GM23338 (cell line): ENCODE measurements around the gene FBXO41. TPM values are rescaled to one million over a fixed set of nuclear protein-coding genes. Genes with fewer than 3 reads are reported as not detected.

Source experiments
- ATAC-seq: fragments of 200-7000 bp; cut with Tn5 transposase; 3 replicates; pipeline ENCODE4 v1.9.1; 2020
- DNase-seq: peaks from one replicate; pipeline ENCODE4 v3.0.0-alpha.2; 2015; ENCODE audit warnings: low spot score
- H2AFZ ChIP-seq: fragments of 200-600 bp; sonication (generic); 2 replicates; pipeline ENCODE4 v1.8.0; 2016; ENCODE audit warnings: antibody characterized with exemption, mild to moderate bottlenecking, moderate library complexity
- H3F3A ChIP-seq: fragments of 200-600 bp; sonication (generic); replicated peaks from 2 replicates; pipeline ENCODE4 v1.8.0; 2017; ENCODE audit warnings: antibody characterized with exemption, mixed run types, low read depth
- H3K27ac ChIP-seq: fragments of 200-600 bp; sonication (generic); 2 replicates; pipeline ENCODE4 v1.6.1; 2016; ENCODE audit warnings: low read depth
- H3K27me3 ChIP-seq: fragments of 200-600 bp; sonication (generic); 2 replicates; pipeline ENCODE4 v1.8.0; 2016; ENCODE audit warnings: mild to moderate bottlenecking, mixed run types, moderate library complexity; ENCODE audit not compliant: insufficient read depth
- H3K36me3 ChIP-seq: fragments of 200-600 bp; sonication (generic); 2 replicates; pipeline ENCODE4 v1.8.0; 2016; ENCODE audit warnings: mild to moderate bottlenecking; ENCODE audit not compliant: insufficient read depth
- H3K4me1 ChIP-seq: fragments of 200-600 bp; sonication (generic); 2 replicates; pipeline ENCODE4 v1.8.0; 2016; ENCODE audit warnings: mild to moderate bottlenecking, moderate library complexity; ENCODE audit not compliant: insufficient read depth
- H3K4me2 ChIP-seq: fragments of 200-600 bp; sonication (generic); 2 replicates; pipeline ENCODE4 v1.7.1; 2017; ENCODE audit warnings: mixed run types
- H3K4me3 ChIP-seq: fragments of 200-600 bp; sonication (generic); 2 replicates; pipeline ENCODE4 v1.6.1; 2016; ENCODE audit warnings: mixed run types
- H3K79me2 ChIP-seq: fragments of 200-600 bp; sonication (generic); replicated peaks from 2 replicates; pipeline ENCODE4 v1.8.0; 2017; ENCODE audit warnings: mild to moderate bottlenecking; ENCODE audit not compliant: insufficient read depth
- H3K9me2 ChIP-seq: fragments of 200-600 bp; sonication (generic); 2 replicates; pipeline ENCODE4 v1.8.0; 2017; ENCODE audit not compliant: insufficient read depth
- H4K20me1 ChIP-seq: fragments of 200-600 bp; sonication (generic); replicated peaks from 2 replicates; pipeline ENCODE4 v1.8.0; 2017; ENCODE audit warnings: mild to moderate bottlenecking; ENCODE audit not compliant: insufficient read depth
- H3K27ac Mint-ChIP-seq: 2 replicates; pipeline ENCODE4 v1.8.0; 2020; ENCODE audit warnings: inconsistent platforms, mild to moderate bottlenecking, moderate library complexity, mixed read lengths
- H3K27me3 Mint-ChIP-seq: 3 replicates; pipeline ENCODE4 v1.8.0; 2022; ENCODE audit warnings: low read depth, mild to moderate bottlenecking, moderate library complexity, mixed read lengths, inconsistent platforms; ENCODE audit not compliant: insufficient read depth, poor library complexity
- H3K36me3 Mint-ChIP-seq: 3 replicates; pipeline ENCODE4 v1.8.0; 2021; ENCODE audit warnings: low read depth, mild to moderate bottlenecking, inconsistent platforms, moderate library complexity, mixed read lengths
- H3K4me1 Mint-ChIP-seq: 3 replicates; pipeline ENCODE4 v1.8.0; 2020; ENCODE audit warnings: mild to moderate bottlenecking, inconsistent platforms, mixed read lengths
- H3K4me3 Mint-ChIP-seq: 3 replicates; pipeline ENCODE4 v1.8.0; 2021; ENCODE audit warnings: moderate library complexity, mild to moderate bottlenecking, inconsistent platforms, mixed read lengths
- H3K9me3 Mint-ChIP-seq: 3 replicates; pipeline ENCODE4 v1.8.0; 2020; ENCODE audit warnings: moderate library complexity, mild to moderate bottlenecking, inconsistent platforms, mixed read lengths
- CREB1 ChIP-seq: fragments of 250-450 bp; sonication (Bioruptor Pico); IDR thresholded peaks from 2 replicates; pipeline ENCODE4 v1.5.0; 2020; ENCODE audit warnings: low read depth, mild to moderate bottlenecking, moderate library complexity
- EZH2 ChIP-seq: fragments of 200-600 bp; sonication (generic); IDR thresholded peaks from one replicate; pipeline ENCODE4 v1.8.0; 2017; ENCODE audit warnings: antibody characterized with exemption, mild to moderate bottlenecking, low read depth; ENCODE audit not compliant: unreplicated experiment
- EZH2phosphoT487 ChIP-seq: fragments of 200-600 bp; sonication (generic); IDR thresholded peaks from one replicate; pipeline ENCODE4 v1.8.1; 2018; ENCODE audit warnings: antibody characterized with exemption; ENCODE audit not compliant: unreplicated experiment
- ZNF114 ChIP-seq: fragments of 250-450 bp; sonication (Bioruptor Pico); IDR thresholded peaks from 2 replicates; pipeline ENCODE4 v1.5.0; 2020; ENCODE audit warnings: mild to moderate bottlenecking, moderate library complexity
- polyA plus RNA-seq: library from polyadenylated mRNA; unstranded; fragments of >200 nt; fragmentation: Nextera tagmentation; extraction: Ambion mirVana; gene quantifications from 2 replicates; pipeline ENCODE4 v1.2.1, GENCODE V29; 2016
- total RNA-seq: library from RNA; depleted of rRNA; stranded (reverse); fragments of >200 nt; shearing (Covaris generic); gene quantifications from 2 replicates; pipeline ENCODE4 v1.2.3, GENCODE V29; 2014
- TF ChIP-seq, protein P1 (sequence below): IDR thresholded peaks from one replicate; pipeline ENCODE4 v1.6.1; 2018; ENCODE audit warnings: antibody characterized with exemption; ENCODE audit not compliant: unreplicated experiment
- TF ChIP-seq, protein P2 (sequence below): IDR thresholded peaks from 2 replicates; pipeline ENCODE4 v1.6.1; 2016; ENCODE audit warnings: antibody characterized with exemption
- TF ChIP-seq, protein P3 (sequence below), 2 experiments: fragments of 200-600 bp in 1 of 2; sonication (generic) in 1 of 2; conservative IDR thresholded peaks; 2 replicates each; pipeline versions ENCODE4 v1.5.1 to v1.6.1; 2016 to 2017; ENCODE audit warnings: antibody characterized with exemption in 2 of 2, low read depth in 2 of 2, mild to moderate bottlenecking in 2 of 2, moderate library complexity in 1 of 2

The FBXO41 gene
- total and polyA plus RNA-seq, 2 experiments from 2014 or later: 3.5 to 13.8 TPM

DNA sequence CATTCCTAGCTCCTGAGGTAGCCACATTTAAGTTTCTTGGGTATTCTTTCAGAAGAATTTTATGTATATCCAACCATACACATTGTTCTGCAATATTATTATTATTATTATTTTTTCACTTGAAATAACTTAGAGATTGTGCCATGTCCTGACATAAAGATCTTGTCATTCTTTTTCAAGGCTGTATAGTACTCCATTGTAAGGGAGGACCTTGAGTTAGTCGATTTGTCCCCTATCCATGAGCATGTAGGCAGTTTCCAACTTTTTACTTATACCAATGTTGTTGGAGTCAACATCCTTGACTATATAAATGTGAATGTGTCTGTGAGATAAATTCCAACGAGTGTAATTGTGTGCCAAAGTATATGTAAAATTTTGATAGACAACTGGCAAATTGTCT, 10.0 kb upstream of the FBXO41 start (continued):
- TF ChIP-seq EZH2phosphoT487: no peak
- TF ChIP-seq, protein P1, sequence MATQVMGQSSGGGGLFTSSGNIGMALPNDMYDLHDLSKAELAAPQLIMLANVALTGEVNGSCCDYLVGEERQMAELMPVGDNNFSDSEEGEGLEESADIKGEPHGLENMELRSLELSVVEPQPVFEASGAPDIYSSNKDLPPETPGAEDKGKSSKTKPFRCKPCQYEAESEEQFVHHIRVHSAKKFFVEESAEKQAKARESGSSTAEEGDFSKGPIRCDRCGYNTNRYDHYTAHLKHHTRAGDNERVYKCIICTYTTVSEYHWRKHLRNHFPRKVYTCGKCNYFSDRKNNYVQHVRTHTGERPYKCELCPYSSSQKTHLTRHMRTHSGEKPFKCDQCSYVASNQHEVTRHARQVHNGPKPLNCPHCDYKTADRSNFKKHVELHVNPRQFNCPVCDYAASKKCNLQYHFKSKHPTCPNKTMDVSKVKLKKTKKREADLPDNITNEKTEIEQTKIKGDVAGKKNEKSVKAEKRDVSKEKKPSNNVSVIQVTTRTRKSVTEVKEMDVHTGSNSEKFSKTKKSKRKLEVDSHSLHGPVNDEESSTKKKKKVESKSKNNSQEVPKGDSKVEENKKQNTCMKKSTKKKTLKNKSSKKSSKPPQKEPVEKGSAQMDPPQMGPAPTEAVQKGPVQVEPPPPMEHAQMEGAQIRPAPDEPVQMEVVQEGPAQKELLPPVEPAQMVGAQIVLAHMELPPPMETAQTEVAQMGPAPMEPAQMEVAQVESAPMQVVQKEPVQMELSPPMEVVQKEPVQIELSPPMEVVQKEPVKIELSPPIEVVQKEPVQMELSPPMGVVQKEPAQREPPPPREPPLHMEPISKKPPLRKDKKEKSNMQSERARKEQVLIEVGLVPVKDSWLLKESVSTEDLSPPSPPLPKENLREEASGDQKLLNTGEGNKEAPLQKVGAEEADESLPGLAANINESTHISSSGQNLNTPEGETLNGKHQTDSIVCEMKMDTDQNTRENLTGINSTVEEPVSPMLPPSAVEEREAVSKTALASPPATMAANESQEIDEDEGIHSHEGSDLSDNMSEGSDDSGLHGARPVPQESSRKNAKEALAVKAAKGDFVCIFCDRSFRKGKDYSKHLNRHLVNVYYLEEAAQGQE: no peak
- TF ChIP-seq ZNF114 (CRISPR knock-in tag): no peak
- TF ChIP-seq EZH2: no peak

DNA sequence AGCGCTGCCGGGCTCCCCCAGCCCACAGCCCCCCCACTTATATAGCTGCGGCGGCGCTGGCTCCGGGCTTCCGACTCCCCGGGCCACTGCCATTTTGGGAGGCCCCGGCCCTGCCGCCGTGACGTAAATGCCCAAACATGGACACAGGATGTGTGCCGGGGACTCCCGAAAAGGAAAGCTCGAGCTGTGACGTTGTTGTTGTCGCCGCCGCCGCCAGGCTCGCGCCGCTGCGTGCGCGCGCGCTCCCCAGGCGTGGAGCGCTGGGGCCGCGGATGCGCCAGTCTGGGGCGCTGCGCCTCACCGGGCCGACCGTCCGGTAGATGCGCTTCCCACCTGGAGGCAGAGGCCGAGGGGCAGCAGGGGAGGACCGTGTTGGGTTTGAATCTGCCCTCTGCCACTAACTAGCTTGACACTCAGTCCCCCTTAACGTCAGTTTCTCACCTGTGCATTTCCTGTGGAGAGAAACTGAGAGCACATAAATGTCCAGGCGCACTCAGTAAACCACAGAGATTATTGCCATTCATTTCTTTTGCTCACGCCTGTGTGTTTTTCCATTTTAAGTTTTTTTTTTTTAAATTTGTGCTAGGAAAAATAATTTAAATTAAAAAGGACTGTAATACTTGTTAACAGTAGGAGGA, 9.4 kb upstream of the FBXO41 start, which contains the start of gene EGR4:
EGR4 (minus strand) TSS at position 15 of the 638 bp plus-strand sequence. CDS start 231 bp downstream, outside the sequence.
- peak; percentile 95 for DNase-seq
- Histone ChIP-seq H4K20me1 (peaks cover 5% of the 10 kb centered on the region), H3K4me2 (peak within 1 kb of the TSS; percentile 89), H3K9me2 (no peaks in the 10 kb centered on the region), H3K4me3 (peak within 1 kb of the TSS; percentile 67), H3K27ac (no peak within 1 kb of the TSS), H3F3A (peaks cover 9% of the 10 kb centered on the region), H3K27me3 (peaks cover 91% of the 10 kb centered on the region), H2AFZ (peak within 1 kb of the TSS; percentile 87), H3K79me2 (no peaks in the 10 kb centered on the region), H3K4me1 (peaks cover 12% of the 10 kb centered on the region; the same call in 1 of the 2 replicates), H3K36me3 (no peaks in the 10 kb centered on the region)
- TF ChIP-seq, protein P2, sequence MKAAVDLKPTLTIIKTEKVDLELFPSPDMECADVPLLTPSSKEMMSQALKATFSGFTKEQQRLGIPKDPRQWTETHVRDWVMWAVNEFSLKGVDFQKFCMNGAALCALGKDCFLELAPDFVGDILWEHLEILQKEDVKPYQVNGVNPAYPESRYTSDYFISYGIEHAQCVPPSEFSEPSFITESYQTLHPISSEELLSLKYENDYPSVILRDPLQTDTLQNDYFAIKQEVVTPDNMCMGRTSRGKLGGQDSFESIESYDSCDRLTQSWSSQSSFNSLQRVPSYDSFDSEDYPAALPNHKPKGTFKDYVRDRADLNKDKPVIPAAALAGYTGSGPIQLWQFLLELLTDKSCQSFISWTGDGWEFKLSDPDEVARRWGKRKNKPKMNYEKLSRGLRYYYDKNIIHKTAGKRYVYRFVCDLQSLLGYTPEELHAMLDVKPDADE: no peak
- TF ChIP-seq, protein P3, sequence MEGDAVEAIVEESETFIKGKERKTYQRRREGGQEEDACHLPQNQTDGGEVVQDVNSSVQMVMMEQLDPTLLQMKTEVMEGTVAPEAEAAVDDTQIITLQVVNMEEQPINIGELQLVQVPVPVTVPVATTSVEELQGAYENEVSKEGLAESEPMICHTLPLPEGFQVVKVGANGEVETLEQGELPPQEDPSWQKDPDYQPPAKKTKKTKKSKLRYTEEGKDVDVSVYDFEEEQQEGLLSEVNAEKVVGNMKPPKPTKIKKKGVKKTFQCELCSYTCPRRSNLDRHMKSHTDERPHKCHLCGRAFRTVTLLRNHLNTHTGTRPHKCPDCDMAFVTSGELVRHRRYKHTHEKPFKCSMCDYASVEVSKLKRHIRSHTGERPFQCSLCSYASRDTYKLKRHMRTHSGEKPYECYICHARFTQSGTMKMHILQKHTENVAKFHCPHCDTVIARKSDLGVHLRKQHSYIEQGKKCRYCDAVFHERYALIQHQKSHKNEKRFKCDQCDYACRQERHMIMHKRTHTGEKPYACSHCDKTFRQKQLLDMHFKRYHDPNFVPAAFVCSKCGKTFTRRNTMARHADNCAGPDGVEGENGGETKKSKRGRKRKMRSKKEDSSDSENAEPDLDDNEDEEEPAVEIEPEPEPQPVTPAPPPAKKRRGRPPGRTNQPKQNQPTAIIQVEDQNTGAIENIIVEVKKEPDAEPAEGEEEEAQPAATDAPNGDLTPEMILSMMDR (conservative IDR thresholded peaks at IDR 0.05; ENCODE audit: low read depth in 2 of 2): peak in 1 of 2 experiments; percentile 23; a peak in 1 of 4 replicates
- peak; percentile 94 for TF ChIP-seq CREB1
- peak within 1 kb of the TSS; percentile 75 for H3K4me3 Mint-ChIP-seq
- H3K4me1 Mint-ChIP-seq: peaks cover 19% of the 10 kb centered on the region
- H3K36me3 Mint-ChIP-seq: no peaks in the 10 kb centered on the region
- H3K27me3 Mint-ChIP-seq: peaks cover 66% of the 10 kb centered on the region
- H3K9me3 Mint-ChIP-seq: no peaks in the 10 kb centered on the region
- peak; percentile 54 for ATAC-seq
- no peak within 1 kb of the TSS for H3K27ac Mint-ChIP-seq
